HepG2 (cell line): Measurements from ENCODE around the gene CTSZ. TPM values are rescaled to one million over a fixed set of nuclear protein-coding genes. Genes with fewer than 3 reads are reported as not detected.

Experiments
- AHDC1 ChIP-seq: sonication (generic); formaldehyde crosslinking; IDR thresholded peaks from 2 replicates; pipeline ENCODE4 v1.5.1; 2020; ENCODE audit warnings: mild to moderate bottlenecking, missing genetic modification reagents, borderline replicate concordance
- ESRRA ChIP-seq: sonication (generic); formaldehyde crosslinking; IDR thresholded peaks from 2 replicates; pipeline ENCODE4 v1.5.1; 2020; ENCODE audit warnings: mild to moderate bottlenecking, low read depth, missing genetic modification reagents
- HNF4G ChIP-seq, 2 experiments: sonication (generic) in 1 of 2; formaldehyde crosslinking in 1 of 2; IDR thresholded peaks; 2 replicates each; pipeline versions ENCODE4 v1.4.0 to v1.6.1; 2011 to 2020; ENCODE audit warnings: borderline replicate concordance in 2 of 2, low read depth in 2 of 2, mild to moderate bottlenecking in 2 of 2, low read length in 1 of 2, missing genetic modification reagents in 1 of 2, moderate library complexity in 1 of 2
- IRF9 ChIP-seq: sonication (generic); formaldehyde crosslinking; IDR thresholded peaks from 2 replicates; pipeline ENCODE4 v1.8.0; 2022; ENCODE audit warnings: missing genetic modification reagents, mild to moderate bottlenecking, borderline replicate concordance
- KAT8 ChIP-seq: IDR thresholded peaks from 2 replicates; pipeline ENCODE4 v1.6.1; 2016; ENCODE audit warnings: missing genetic modification reagents, missing compliant biosample characterization
- MAX ChIP-seq: IDR thresholded peaks from 2 replicates; pipeline ENCODE4 v1.6.1; 2012; ENCODE audit warnings: inconsistent platforms
- NR2C2 ChIP-seq: sonication (generic); formaldehyde crosslinking; IDR thresholded peaks from 2 replicates; pipeline ENCODE4 v1.4.0; 2020; ENCODE audit warnings: missing genetic modification reagents, mild to moderate bottlenecking, moderate library complexity, borderline replicate concordance
- NRL ChIP-seq: sonication (generic); formaldehyde crosslinking; IDR thresholded peaks from 2 replicates; pipeline ENCODE4 v1.5.0; 2020; ENCODE audit warnings: missing genetic modification reagents, mild to moderate bottlenecking, moderate library complexity, borderline replicate concordance
- POGZ ChIP-seq: sonication (generic); formaldehyde crosslinking; IDR thresholded peaks from 2 replicates; pipeline ENCODE4 v1.4.0; 2020; ENCODE audit warnings: mild to moderate bottlenecking, missing genetic modification reagents
- THAP7 ChIP-seq: sonication (generic); formaldehyde crosslinking; IDR thresholded peaks from 2 replicates; pipeline ENCODE4 v1.8.1; 2023; ENCODE audit warnings: mild to moderate bottlenecking, missing genetic modification reagents
- ZNF17 ChIP-seq: sonication (generic); formaldehyde crosslinking; IDR thresholded peaks from 2 replicates; pipeline ENCODE4 v1.5.0; 2020; ENCODE audit warnings: mild to moderate bottlenecking, missing genetic modification reagents
- ZNF224 ChIP-seq: sonication (generic); formaldehyde crosslinking; IDR thresholded peaks from 2 replicates; pipeline ENCODE4 v1.5.0; 2020; ENCODE audit warnings: mild to moderate bottlenecking, missing genetic modification reagents
- ZNF546 ChIP-seq: sonication (generic); formaldehyde crosslinking; conservative IDR thresholded peaks from 2 replicates; pipeline ENCODE4 v1.8.1; 2023; ENCODE audit warnings: mild to moderate bottlenecking, missing genetic modification reagents
- ZNF552 ChIP-seq: sonication (generic); formaldehyde crosslinking; IDR thresholded peaks from 2 replicates; pipeline ENCODE4 v1.9.0; 2022; ENCODE audit warnings: missing genetic modification reagents, mild to moderate bottlenecking, borderline replicate concordance
- ZNF564 ChIP-seq: sonication (generic); formaldehyde crosslinking; IDR thresholded peaks from 2 replicates; pipeline ENCODE4 v1.8.1; 2023; ENCODE audit warnings: mild to moderate bottlenecking, missing genetic modification reagents
- ZNF710 ChIP-seq: sonication (generic); formaldehyde crosslinking; IDR thresholded peaks from 2 replicates; pipeline ENCODE4 v1.5.0; 2020; ENCODE audit warnings: mild to moderate bottlenecking, missing genetic modification reagents, borderline replicate concordance
- ZNF776 ChIP-seq: sonication (generic); formaldehyde crosslinking; IDR thresholded peaks from 2 replicates; pipeline ENCODE4 v1.4.0; 2020; ENCODE audit warnings: mild to moderate bottlenecking, missing genetic modification reagents
- polyA plus RNA-seq, 8 experiments: library from polyadenylated mRNA; depleted of rRNA in 3 of 8; stranded (reverse) in 7 of 8; unstranded in 1 of 8; fragments of >200 nt; fragmentation: Illumina TruSeq in 4 of 8; extraction: Trizol in 4 of 8; gene quantifications; 2 replicates each; pipeline versions ENCODE4 v1.2.1 to v1.2.3, GENCODE V29; 2011 to 2016; ENCODE audit warnings: low read depth in 4 of 8, missing spikeins in 1 of 8, mixed read lengths in 1 of 8; ENCODE audit not compliant: insufficient read depth in 1 of 8
- total RNA-seq, 5 experiments: library from RNA; depleted of rRNA; stranded (reverse); fragments of >200 nt; fragmentation: Illumina TruSeq; extraction: Trizol; gene quantifications; 2 replicates each; pipeline ENCODE4 v1.2.3, GENCODE V29; 2016; ENCODE audit warnings: low read depth in 1 of 5

The CTSZ gene
- total and polyA plus RNA-seq, 2 of the 13 experiments (the other 11 are each of a cell fraction or from before 2014, with no cell fraction given), result 0.33 TPM; not detected in 1

GRCh38 chr20:59042151-59042795, 35.2 kb upstream of the CTSZ start, which contains the start of gene PRELID3B (continued):
- TF ChIP-seq NR2C2 (CRISPR knock-in tag) (peak; percentile 81; the same call in 1 of the 2 replicates), ESRRA (peak; percentile 87), ZNF546 (CRISPR knock-in tag) (peak; percentile 77), ZNF710 (CRISPR knock-in tag) (0 out of 2 replicates have a peak, but pooled peaks have one; percentile 20), NRL (peak; percentile 93; the same call in 1 of the 2 replicates), ZNF224 (CRISPR knock-in tag) (peak; percentile 87; the same call in 1 of the 2 replicates), HNF4G (IDR thresholded peaks at IDR 0.05; ENCODE audit: borderline replicate concordance, low read depth, low read length) (0 out of 2 replicates have a peak, but pooled peaks have one; percentile 21), HNF4G (CRISPR knock-in tag; IDR thresholded peaks at IDR 0.05; ENCODE audit: borderline replicate concordance, low read depth) (no peak; the same call in 1 of the 2 replicates), THAP7 (no peak), MAX (peak; percentile 89), ZNF552 (CRISPR knock-in tag) (peak; percentile 62; the same call in 1 of the 2 replicates), POGZ (CRISPR knock-in tag) (no peak; the same call in 1 of the 2 replicates), AHDC1 (0 out of 2 replicates have a peak, but pooled peaks have one; percentile 62), IRF9 (CRISPR knock-in tag) (0 out of 2 replicates have a peak, but pooled peaks have one; percentile 36), ZNF17 (CRISPR knock-in tag) (no peak), KAT8 (CRISPR knock-in tag) (peak; percentile 52; the same call in 1 of the 2 replicates), ZNF776 (CRISPR knock-in tag) (peak; percentile 18; the same call in 1 of the 2 replicates), ZNF564 (CRISPR knock-in tag) (peak; percentile 73; the same call in 1 of the 2 replicates)
